Measurements from ENCODE around the gene IL17REL. TPM values are rescaled to one million over a fixed set of nuclear protein-coding genes. Genes with fewer than 3 reads are reported as not detected.

The IL17REL gene
- total and polyA plus RNA-seq, 2 of the 13 experiments (the other 11 are each of a cell fraction or from before 2014, with no cell fraction given) = not detected

GRCh38 chr22:49968831-49969661 lies 43.5 kb downstream of the IL17REL start:
- peaks cover 2% of the 10 kb centered on the region for H3K79me2 ChIP-seq (ENCODE audit: insufficient read depth, low read length)
- H3K27me3 ChIP-seq (ENCODE audit: control insufficient read depth in 1 of 2, insufficient read depth in 2 of 2, low read length in 2 of 2) = no peaks in the 10 kb centered on the region
- no peak for FAIRE-seq
- ChIA-PET POLR2A (interaction anchor here (2.3 to 16.4 kb wide), 4 partner anchors 17 to 35 kb away, joined by 18 to 722 read pairs (median 40); partner anchors contain the start of gene PIM3), CTCF (ENCODE audit: low intra/inter-chr PET ratio, low total read pairs) (no interaction called here)
- no peak overlapping the region for H3K27ac ChIP-seq (ENCODE audit: extremely low read length, insufficient read depth, low read length)
- peaks cover 2% of the 10 kb centered on the region in 2 experiments; a peak in 3 of 5 replicates for H3K36me3 ChIP-seq (replicated peaks in 1 of 2; ENCODE audit: control insufficient read depth in 1 of 2, insufficient read depth in 2 of 2, low read length in 2 of 2)
- H3K9me3 ChIP-seq (ENCODE audit: low read length) = no peaks in the 10 kb centered on the region
- ATAC-seq = no peak
- no peak overlapping the region for H3K4me3 ChIP-seq (replicated peaks in 1 of 3; ENCODE audit: insufficient read depth in 1 of 3, low read depth in 2 of 3, low read length in 3 of 3)
- WGBS (ENCODE audit: low lambda C conversion rate) = 79% methylated on average over 6 of the region's 16 CpGs
- no peak for DNase-seq (ENCODE audit: low spot score)
- no peak overlapping the region for H2AFZ ChIP-seq (ENCODE audit: low read length)
- H3K4me1 ChIP-seq (ENCODE audit: insufficient read depth, low read length) = peaks cover 87% of the 10 kb centered on the region
- BruUV-seq (replicated peaks) = no TSS peak
- peaks cover 13% of the 10 kb centered on the region; the same call in 1 of the 2 replicates for H4K20me1 ChIP-seq (ENCODE audit: insufficient read depth, low read length)
- no peak overlapping the region for H3K9ac ChIP-seq (ENCODE audit: insufficient read depth, low read depth, low read length)
- H3K4me2 ChIP-seq (ENCODE audit: low read depth, low read length) = no peak overlapping the region
- intact Hi-C loops (cut with micrococcal nuclease; ENCODE audit: unreplicated experiment) (loop anchor here (5.0 kb wide), 1 partner anchor 37 kb away; no protein-coding TSS in a partner anchor), in situ Hi-C loops (cut with HindIII; ENCODE audit: extremely low pct_ligation_motif_present, low pct_unique_long_range_greater_than_20kb) (loop anchor here (5.0 kb wide), 1 partner anchor 37 kb away; no protein-coding TSS in a partner anchor)
- TF ChIP-seq DPF2 (CRISPR knock-in tag; IDR thresholded peaks at IDR 0.05; ENCODE audit: borderline replicate concordance, low read depth) = no peak
- TF ChIP-seq AGO2 (optimal IDR thresholded peaks at IDR 0.05; ENCODE audit: low read depth, low read length) = peak; percentile 62

GRCh38 chr22:49968313-49968830 lies 44.2 kb downstream of the IL17REL start:
- POLR2A ChIA-PET = interaction anchor here (1.0 to 16.4 kb wide), 6 partner anchors 12 to 62 kb away, joined by 3 to 722 read pairs (median 30); partner anchors contain the start of gene PIM3
- H3K4me3 ChIP-seq (replicated peaks in 1 of 3; ENCODE audit: insufficient read depth in 1 of 3, low read depth in 2 of 3, low read length in 3 of 3) = peak overlapping the region in 1 of 3 experiments; percentile 99; a peak in 2 of 6 replicates
- DNase-seq (ENCODE audit: low spot score) (no peak), FAIRE-seq (no peak), ATAC-seq (no peak)
- peak overlapping the region; percentile 84 for H3K27ac ChIP-seq (ENCODE audit: extremely low read length, insufficient read depth, low read length)
- H3K27me3 ChIP-seq (ENCODE audit: control insufficient read depth in 1 of 2, insufficient read depth in 2 of 2, low read length in 2 of 2) = no peaks in the 10 kb centered on the region
- BruUV-seq (replicated peaks) = no TSS peak
- TF ChIP-seq TOE1 (CRISPR knock-in tag; IDR thresholded peaks at IDR 0.05) (no peak), HNRNPL (IDR thresholded peaks at IDR 0.05; ENCODE audit: low read depth, low read length) (peak; percentile 19; the same call in 1 of the 2 replicates), KDM2A (CRISPR knock-in tag; IDR thresholded peaks at IDR 0.05; ENCODE audit: borderline replicate concordance, low read depth) (0 out of 2 replicates have a peak, but pooled peaks have one; percentile 16)
- TF ChIP-seq, protein P1, sequence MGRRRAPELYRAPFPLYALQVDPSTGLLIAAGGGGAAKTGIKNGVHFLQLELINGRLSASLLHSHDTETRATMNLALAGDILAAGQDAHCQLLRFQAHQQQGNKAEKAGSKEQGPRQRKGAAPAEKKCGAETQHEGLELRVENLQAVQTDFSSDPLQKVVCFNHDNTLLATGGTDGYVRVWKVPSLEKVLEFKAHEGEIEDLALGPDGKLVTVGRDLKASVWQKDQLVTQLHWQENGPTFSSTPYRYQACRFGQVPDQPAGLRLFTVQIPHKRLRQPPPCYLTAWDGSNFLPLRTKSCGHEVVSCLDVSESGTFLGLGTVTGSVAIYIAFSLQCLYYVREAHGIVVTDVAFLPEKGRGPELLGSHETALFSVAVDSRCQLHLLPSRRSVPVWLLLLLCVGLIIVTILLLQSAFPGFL (CRISPR knock-in tag; IDR thresholded peaks at IDR 0.05) = no peak
- CTCF ChIA-PET (ENCODE audit: low intra/inter-chr PET ratio, low total read pairs) = no interaction called here
- peaks cover 9% of the 10 kb centered on the region for H3K79me2 ChIP-seq (ENCODE audit: insufficient read depth, low read length)
- H2AFZ ChIP-seq (ENCODE audit: low read length) = no peak overlapping the region
- in situ Hi-C loops (cut with HindIII; ENCODE audit: extremely low pct_ligation_motif_present, low pct_unique_long_range_greater_than_20kb) = loop anchor here (5.0 kb wide), 1 partner anchor 36 kb away; no protein-coding TSS in a partner anchor
- WGBS (ENCODE audit: low lambda C conversion rate) = 70% methylated on average over 4 of the region's 11 CpGs
- peaks cover 94% of the 10 kb centered on the region for H3K4me1 ChIP-seq (ENCODE audit: insufficient read depth, low read length)
- intact Hi-C loops (cut with micrococcal nuclease; ENCODE audit: unreplicated experiment) = loop anchor here (5.0 kb wide), 1 partner anchor 36 kb away; no protein-coding TSS in a partner anchor
- no peaks in the 10 kb centered on the region for H3K9me3 ChIP-seq (ENCODE audit: low read length)
- peaks cover 19% of the 10 kb centered on the region for H4K20me1 ChIP-seq (ENCODE audit: insufficient read depth, low read length)
- peaks cover 2 to 9% of the 10 kb centered on the region in 2 experiments; a peak in 4 of 5 replicates for H3K36me3 ChIP-seq (replicated peaks in 1 of 2; ENCODE audit: control insufficient read depth in 1 of 2, insufficient read depth in 2 of 2, low read length in 2 of 2)
- H3K4me2 ChIP-seq (ENCODE audit: low read depth, low read length) = peak overlapping the region; percentile 94
- H3K9ac ChIP-seq (ENCODE audit: insufficient read depth, low read depth, low read length) = peak overlapping the region; percentile 67; the same call in 1 of the 2 replicates

Data from HepG2 (cell line).